ENCODE data around the gene NAB2.
A peak's percentile ranks its signal among the peaks of the same experiment; 100 is the strongest.
"Not testable (repeated sequence)": the region's sequence is repeated elsewhere in the genome, so short reads cannot be mapped to it uniquely, and the experiment has no call there.

NAB2 gene

DNA sequence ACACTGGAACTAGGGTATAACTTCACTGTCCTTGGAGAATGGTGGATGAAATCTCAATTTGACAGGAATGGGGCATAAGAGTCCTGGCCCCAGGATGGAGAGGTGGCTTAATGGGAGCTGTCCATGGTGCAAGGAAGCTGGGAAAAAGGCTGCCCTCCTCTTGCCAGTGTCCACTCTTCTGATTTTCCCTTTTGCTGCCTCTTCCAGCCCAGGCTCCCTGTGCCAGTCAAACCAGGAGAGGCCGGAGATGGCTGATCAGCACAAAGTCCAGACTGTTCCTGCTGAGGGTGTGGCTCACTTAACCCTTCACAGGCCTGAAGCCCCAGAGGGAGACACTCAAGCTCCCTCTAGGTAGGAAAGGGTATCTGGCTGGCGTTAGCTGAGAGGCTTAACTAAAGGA, 39.0 kb upstream of the NAB2 start, which contains the start of gene MYO1A:
MYO1A (minus strand) TSS at position 240 of the 400 bp plus-strand sequence. CDS start 1,806 bp downstream, outside the sequence.
- H3K4me3 ChIP-seq (ENCODE audit: low read depth, low read length), result no peak within 1 kb of the TSS
- DNase-seq (ENCODE audit: low read depth), result peak; percentile 32
- no peak for TF ChIP-seq MYC (IDR thresholded peaks at IDR 0.05; ENCODE audit: low read depth, low read length)
- TF ChIP-seq, protein P1, sequence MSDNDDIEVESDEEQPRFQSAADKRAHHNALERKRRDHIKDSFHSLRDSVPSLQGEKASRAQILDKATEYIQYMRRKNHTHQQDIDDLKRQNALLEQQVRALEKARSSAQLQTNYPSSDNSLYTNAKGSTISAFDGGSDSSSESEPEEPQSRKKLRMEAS (IDR thresholded peaks at IDR 0.05; ENCODE audit: low read depth, low read length), result no peak
- TF ChIP-seq, protein P2, sequence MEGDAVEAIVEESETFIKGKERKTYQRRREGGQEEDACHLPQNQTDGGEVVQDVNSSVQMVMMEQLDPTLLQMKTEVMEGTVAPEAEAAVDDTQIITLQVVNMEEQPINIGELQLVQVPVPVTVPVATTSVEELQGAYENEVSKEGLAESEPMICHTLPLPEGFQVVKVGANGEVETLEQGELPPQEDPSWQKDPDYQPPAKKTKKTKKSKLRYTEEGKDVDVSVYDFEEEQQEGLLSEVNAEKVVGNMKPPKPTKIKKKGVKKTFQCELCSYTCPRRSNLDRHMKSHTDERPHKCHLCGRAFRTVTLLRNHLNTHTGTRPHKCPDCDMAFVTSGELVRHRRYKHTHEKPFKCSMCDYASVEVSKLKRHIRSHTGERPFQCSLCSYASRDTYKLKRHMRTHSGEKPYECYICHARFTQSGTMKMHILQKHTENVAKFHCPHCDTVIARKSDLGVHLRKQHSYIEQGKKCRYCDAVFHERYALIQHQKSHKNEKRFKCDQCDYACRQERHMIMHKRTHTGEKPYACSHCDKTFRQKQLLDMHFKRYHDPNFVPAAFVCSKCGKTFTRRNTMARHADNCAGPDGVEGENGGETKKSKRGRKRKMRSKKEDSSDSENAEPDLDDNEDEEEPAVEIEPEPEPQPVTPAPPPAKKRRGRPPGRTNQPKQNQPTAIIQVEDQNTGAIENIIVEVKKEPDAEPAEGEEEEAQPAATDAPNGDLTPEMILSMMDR (IDR thresholded peaks at IDR 0.05; ENCODE audit: low read depth, low read length), result no peak
- TF ChIP-seq POLR2A (IDR thresholded peaks at IDR 0.05; ENCODE audit: extremely low read depth, insufficient read length), result no peak

DNA sequence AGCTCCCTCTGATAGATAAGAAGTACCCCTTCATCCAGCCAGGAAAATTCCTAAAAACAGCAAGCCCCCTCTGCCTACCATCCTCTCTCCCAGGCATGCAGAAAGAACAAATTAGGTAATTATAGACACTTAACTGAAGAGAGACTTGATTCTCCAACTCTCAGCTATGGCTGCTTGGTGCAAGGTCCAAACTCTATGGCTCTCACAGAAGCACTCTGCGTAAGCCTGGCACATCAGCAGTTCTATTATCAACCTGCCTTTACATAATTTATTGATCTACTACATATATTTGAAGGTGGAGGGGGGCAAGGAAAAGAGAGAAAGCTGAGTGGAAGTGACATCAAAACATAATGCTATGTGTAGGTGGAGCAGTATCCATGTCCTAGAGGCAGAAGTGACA, 37.9 kb upstream of the NAB2 start:
- no peak overlapping the region for H3K4me3 ChIP-seq (ENCODE audit: low read depth, low read length)
- DNase-seq (ENCODE audit: low read depth), result no peak
- no peak for TF ChIP-seq MYC (IDR thresholded peaks at IDR 0.05; ENCODE audit: low read depth, low read length)

DNA sequence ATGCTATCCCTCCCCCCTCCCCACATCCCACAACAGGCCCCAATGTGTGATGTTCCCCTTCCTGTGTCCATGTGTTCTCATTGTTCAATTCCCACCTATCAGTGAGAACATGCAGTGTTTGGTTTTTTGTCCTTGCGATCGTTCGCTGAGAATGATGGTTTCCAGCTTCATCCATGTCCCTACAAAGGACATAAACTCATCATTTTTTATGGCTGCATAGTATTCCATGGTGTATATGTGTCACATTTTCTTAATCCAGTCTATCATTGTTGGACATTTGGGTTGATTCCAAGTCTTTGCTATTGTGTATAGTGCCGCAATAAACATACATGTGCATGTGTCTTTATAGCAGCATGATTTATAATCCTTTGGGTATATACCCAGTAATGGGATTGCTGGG, 35.8 kb upstream of the NAB2 start:
- H3K4me3 ChIP-seq (ENCODE audit: low read depth, low read length); DNase-seq (ENCODE audit: low read depth): not testable (repeated sequence)

DNA sequence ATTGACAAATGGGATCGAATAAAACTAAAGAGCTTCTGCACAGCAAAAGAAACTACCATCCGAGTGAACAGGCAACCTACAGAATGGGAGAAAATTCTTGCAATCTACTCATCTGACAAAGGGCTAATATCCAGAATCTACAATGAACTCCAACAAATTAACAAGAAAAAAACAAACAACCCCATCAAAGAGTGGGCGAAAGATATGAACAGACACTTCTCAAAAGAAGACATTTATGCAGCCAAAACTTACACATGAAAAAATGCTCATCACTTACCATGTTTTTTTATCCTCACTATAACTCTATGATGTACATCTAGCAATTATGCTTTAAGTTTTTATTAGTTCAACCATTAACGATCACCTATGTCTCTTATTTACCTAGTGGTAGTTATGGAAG, 35.0 kb upstream of the NAB2 start:
- not testable (repeated sequence) for H3K4me3 ChIP-seq (ENCODE audit: low read depth, low read length); DNase-seq (ENCODE audit: low read depth)

DNA sequence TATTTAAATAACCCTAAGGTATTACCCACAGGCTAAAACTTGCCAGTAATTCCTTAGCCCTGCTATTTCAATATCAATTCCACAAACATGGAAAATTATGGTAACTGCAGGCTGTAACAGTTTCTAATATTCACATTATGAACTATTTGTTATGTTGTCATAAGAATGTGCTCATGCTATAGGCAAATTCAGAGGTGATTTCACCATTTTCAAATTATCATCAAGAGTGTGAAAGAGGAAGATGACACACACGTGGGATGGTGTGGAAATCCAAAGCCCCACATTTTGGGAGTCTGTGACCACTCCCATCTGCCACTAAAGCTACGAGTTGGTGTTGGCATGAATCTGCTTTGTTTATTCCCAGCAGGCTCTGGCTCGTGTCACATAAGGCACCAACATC, 33.1 kb upstream of the NAB2 start:
- TF ChIP-seq POLR2A (IDR thresholded peaks at IDR 0.05; ENCODE audit: extremely low read depth, insufficient read length) (no peak), MYC (IDR thresholded peaks at IDR 0.05; ENCODE audit: low read depth, low read length) (no peak)
- TF ChIP-seq, protein P2 (IDR thresholded peaks at IDR 0.05; ENCODE audit: low read depth, low read length), result no peak
- TF ChIP-seq, protein P1 (IDR thresholded peaks at IDR 0.05; ENCODE audit: low read depth, low read length), result no peak
- H3K4me3 ChIP-seq (ENCODE audit: low read depth, low read length), result no peak overlapping the region

DNA sequence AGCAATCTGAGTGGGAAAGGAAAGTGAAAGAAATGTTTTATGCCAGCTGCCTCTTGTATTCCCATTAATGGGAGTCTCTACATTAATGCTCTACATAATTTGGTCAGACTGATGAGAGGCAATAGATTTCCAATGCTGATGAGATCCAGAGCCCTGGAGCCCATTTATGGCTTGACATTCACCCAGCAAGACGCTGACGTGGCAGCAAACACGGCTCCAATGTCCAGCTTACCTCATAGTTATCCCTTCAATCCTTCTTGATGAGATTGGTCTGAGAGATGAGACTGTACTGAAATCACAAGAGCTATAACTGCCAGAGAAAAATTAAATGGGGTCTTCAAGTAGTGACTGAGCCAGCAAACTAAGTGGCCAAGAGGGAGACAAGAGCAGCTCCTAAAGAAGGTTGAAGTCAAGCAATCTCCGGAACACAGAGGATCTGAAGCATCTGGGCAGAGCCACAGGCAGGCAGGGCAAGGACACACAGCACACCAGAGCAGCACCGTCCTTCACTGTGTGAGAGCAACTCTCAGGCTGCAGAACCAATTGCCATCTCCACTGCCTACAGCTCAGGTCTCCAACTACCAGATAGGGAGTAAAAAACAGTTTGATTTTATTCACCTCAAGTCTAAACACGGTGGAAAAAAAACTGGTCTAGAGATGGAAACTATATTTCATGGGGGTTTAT, 31.7 kb upstream of the NAB2 start:
- TF ChIP-seq, protein P1 (IDR thresholded peaks at IDR 0.05; ENCODE audit: low read depth, low read length), result no peak
- TF ChIP-seq MYC (IDR thresholded peaks at IDR 0.05; ENCODE audit: low read depth, low read length) (no peak), POLR2A (IDR thresholded peaks at IDR 0.05; ENCODE audit: extremely low read depth, insufficient read length) (no peak)
- TF ChIP-seq, protein P2 (IDR thresholded peaks at IDR 0.05; ENCODE audit: low read depth, low read length), result no peak
- no peak overlapping the region for H3K4me3 ChIP-seq (ENCODE audit: low read depth, low read length)
- DNase-seq (ENCODE audit: low read depth), result no peak

More for the DNA sequence above, 33.1 kb upstream of the NAB2 start:
- DNase-seq (ENCODE audit: low read depth), result peak; percentile 74

DNA sequence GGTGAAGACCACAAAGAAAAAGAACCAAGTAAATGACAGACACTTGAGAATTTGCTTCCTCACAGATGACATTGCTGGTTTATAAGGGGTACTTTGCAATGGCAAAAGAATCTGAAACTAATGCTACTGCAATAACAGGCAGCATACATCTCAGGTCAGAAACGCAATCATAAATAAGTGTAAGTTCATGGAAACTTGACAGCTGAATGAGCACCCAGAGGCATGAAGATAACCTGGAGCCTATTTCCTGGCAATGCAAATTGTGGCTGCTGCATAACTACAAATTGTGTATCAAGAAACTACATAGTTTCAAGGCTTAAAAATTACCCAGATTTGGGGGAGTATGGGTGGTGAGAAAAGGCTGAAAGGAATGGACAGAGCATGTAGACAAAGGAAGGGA, 30.5 kb upstream of the NAB2 start:
- TF ChIP-seq POLR2A (IDR thresholded peaks at IDR 0.05; ENCODE audit: extremely low read depth, insufficient read length) (no peak), MYC (IDR thresholded peaks at IDR 0.05; ENCODE audit: low read depth, low read length) (no peak)
- TF ChIP-seq, protein P1 (IDR thresholded peaks at IDR 0.05; ENCODE audit: low read depth, low read length), result no peak
- DNase-seq (ENCODE audit: low read depth), result no peak
- H3K4me3 ChIP-seq (ENCODE audit: low read depth, low read length), result no peak overlapping the region

DNA sequence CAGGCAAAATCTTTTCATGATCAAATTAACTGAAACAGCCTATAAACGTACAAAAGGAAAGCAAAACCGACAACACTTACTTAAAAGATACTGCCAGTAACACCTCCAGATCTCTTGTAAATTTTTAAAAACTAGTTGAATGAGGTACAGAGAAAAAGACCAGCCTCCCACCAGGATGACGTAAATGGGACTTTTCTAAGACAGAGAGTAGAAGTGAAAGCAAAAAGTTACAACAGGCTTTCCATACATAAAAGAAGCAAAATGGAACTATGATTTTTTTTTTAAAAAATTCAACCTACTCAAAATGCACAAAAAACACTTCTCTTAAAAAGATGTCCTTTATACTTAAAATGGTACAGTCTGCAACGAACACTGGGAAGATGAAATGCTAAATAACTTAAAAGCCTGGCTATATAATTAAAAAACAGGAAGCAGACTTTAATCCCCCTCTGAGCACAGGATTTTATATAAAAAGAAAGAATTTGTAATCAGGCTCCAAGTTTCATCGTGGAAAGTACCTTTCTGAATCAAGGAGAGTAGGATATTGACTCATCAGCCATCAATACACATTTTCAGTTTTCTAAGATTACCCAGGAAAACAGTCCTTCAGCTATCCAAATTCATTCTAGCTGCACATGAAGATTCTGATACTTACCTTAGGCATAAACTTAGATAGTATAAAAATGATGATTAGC, 24.8 kb upstream of the NAB2 start:
- no peak overlapping the region for H3K4me3 ChIP-seq (ENCODE audit: low read depth, low read length)

More for the DNA sequence above, 24.8 kb upstream of the NAB2 start:
- DNase-seq (ENCODE audit: low read depth), result peak; percentile 23
- TF ChIP-seq, protein P2 (IDR thresholded peaks at IDR 0.05; ENCODE audit: low read depth, low read length), result no peak
- TF ChIP-seq POLR2A (IDR thresholded peaks at IDR 0.05; ENCODE audit: extremely low read depth, insufficient read length) (no peak), MYC (IDR thresholded peaks at IDR 0.05; ENCODE audit: low read depth, low read length) (no peak)
- TF ChIP-seq, protein P1 (IDR thresholded peaks at IDR 0.05; ENCODE audit: low read depth, low read length), result no peak
